ENCODE results near the gene OARD1.

DNA sequence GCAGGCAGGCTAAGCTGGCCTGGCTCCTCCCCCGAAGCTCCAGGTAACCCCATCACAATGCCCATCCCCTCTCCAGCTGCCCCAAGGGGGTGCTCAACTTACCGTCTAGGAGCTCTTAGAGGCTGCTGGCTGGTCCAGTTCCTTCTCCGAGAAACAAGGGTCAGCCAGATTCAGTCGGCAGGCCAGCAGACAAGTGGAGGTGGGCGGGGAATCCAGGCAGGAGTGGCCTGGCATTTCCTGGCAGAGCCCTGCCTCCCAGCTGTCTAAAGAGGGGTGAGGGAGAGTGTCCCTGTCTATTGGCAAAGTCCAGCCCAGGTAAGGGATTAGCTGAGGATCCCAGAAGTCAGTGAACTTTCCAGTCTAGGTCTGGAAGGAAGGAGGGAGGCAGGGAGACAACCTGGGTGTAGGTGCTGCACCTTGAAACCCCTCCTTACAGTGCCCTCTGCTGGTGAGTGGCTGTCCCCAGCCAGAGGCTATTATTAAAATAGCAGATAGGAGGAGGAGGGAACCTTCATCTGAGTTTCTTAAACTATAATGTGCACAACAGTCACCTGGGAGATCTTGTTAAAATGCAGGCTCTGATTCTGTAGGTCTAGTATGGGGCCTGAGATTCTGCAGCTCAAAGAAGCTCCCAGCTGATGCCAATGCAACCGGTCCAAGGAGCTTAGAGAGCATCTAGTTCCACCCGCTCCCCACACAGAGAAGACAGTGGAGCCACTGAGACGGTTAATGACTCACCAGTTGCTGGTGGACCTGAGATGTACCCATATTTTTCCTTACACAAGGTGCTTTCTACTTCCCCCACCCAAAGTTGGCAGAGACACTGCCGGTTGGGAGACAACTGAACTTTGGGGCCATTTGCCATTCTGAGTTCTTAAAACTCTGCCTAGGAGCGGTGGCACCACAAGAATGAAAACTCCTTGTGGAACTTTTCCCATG lies 32.8 kb downstream of the OARD1 start, which contains the start of gene UNC5CL:
- TF ChIP-seq, protein P1, sequence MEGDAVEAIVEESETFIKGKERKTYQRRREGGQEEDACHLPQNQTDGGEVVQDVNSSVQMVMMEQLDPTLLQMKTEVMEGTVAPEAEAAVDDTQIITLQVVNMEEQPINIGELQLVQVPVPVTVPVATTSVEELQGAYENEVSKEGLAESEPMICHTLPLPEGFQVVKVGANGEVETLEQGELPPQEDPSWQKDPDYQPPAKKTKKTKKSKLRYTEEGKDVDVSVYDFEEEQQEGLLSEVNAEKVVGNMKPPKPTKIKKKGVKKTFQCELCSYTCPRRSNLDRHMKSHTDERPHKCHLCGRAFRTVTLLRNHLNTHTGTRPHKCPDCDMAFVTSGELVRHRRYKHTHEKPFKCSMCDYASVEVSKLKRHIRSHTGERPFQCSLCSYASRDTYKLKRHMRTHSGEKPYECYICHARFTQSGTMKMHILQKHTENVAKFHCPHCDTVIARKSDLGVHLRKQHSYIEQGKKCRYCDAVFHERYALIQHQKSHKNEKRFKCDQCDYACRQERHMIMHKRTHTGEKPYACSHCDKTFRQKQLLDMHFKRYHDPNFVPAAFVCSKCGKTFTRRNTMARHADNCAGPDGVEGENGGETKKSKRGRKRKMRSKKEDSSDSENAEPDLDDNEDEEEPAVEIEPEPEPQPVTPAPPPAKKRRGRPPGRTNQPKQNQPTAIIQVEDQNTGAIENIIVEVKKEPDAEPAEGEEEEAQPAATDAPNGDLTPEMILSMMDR (IDR thresholded peaks at IDR 0.05 in 4 of 5, conservative IDR thresholded peaks at IDR 0.05 in 1 of 5) = peak; percentile 43 to 81 (median 68)
- TF ChIP-seq POLR2A (IDR thresholded peaks at IDR 0.05) = no peak
